Measurements from ENCODE around the gene ANKRD11.
A peak's percentile ranks its signal among the peaks of the same experiment; 100 is the strongest.
"Not testable (repeated sequence)": the region's sequence is repeated elsewhere in the genome, so short reads cannot be mapped to it uniquely, and the experiment has no call there.

The ANKRD11 gene

DNA sequence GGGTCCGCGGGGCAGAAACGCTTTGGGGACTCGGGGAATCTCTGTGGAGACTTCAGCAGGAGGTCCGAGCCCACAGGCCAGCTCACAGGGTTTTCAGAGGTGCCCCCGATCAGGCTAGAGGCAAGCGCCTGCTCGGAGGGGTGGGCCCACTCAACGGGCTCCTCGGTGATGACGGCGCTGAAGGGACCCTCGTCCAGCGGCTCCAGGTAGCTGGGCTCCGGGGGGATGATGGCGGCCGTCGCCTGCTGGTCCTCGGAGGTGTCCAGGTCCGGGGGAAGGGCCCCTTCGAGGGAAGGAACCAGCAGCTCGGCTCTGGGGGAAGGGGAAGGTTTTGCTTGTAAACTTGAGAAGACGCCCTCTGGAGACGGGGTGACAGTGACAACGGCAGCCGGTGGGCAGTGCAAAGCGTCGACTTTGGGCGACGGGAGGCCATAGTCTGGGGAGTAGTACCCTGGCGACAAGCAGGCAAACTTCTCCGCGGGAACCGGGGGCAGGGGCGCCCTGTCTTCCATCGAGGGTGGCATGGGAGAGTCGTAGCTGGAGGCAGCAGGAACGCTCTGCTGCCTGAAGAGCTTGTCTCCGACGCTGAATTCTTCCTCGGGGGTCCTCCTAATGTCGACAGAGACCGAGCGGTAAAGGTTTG lies 209.7 kb downstream of the ANKRD11 start:
- DNase-seq (ENCODE audit: low read depth), result no peak

DNA sequence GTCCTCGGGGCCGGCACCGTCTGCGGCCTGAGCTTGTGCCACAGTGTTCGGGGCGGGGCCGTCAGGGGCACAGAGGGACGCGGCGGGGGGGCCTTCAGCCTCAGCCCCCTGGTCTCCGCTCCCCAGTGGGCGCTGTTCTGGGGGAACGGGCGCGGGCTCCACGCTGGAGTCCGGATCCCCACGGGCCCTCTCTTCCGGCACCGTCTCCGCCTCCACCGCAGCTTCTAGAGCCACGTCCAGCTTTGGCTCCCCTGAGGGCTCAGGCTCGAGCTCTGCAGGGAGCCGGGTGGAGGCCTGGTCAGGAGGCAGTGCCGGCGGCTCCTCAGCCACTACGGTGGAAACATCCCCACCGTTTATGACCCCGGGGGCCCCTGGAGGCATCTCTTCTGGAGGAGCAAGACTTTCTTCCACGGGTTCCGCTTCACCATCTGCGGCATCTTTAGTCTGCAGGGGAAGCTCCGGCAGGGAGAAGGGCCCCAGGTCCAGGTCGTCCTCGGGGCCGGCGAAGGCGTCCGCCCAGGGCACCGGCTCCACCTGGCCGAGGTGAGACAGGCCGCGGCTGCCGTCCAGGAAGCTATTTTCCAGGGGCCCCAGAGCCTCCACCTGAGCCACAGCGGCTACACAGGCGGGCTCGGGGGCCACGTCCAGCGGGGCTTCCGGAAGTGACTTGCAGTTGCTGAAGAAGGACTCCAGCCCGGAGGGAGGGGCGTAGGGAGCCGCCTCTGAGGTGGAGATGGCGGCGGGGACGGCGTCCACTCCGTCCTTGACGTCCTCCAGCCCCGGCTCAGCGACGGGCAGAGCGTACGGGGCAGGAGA lies 210.5 kb downstream of the ANKRD11 start:
- DNase-seq (ENCODE audit: low read depth), result no peak

DNA sequence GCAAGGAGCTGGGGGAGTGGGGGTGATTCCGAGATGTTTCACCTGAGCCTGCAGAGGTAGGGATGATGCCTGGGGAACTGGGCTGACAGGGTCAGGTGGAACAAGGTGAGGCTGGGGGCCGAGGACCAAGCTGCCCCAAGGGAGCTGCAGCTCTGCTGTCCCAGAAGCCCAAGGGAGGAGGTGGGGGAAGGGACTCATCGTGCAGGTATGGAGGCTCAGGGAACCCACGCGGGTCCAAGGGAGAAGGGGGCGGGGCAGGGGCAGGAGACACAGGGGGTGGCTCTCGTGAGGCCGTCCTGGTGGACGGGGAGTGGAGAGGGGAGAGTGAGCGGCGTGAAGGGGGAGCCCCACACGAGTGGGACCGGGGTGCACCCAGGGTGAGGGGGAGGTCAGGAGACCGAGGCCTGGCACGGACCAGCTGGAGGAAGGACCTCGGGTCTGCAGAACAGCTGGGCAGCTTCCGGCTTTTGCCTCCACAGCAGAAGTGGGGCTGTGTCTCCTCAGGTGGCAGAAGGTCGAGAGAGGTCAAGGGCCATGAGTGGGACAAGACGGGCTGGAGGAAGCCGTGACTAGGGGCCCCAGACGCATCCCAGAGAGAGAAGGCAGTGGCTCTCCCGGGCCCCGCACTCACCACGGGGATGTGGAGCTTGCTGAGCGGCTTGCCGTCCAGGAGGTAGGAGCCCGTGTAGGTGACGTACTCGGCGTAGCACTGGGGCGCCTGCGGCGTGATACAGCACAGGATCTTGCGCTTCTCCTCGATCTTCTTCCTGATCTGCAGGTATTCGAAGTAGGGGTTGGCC lies 211.7 kb downstream of the ANKRD11 start:
- no peak for DNase-seq (ENCODE audit: low read depth)

DNA sequence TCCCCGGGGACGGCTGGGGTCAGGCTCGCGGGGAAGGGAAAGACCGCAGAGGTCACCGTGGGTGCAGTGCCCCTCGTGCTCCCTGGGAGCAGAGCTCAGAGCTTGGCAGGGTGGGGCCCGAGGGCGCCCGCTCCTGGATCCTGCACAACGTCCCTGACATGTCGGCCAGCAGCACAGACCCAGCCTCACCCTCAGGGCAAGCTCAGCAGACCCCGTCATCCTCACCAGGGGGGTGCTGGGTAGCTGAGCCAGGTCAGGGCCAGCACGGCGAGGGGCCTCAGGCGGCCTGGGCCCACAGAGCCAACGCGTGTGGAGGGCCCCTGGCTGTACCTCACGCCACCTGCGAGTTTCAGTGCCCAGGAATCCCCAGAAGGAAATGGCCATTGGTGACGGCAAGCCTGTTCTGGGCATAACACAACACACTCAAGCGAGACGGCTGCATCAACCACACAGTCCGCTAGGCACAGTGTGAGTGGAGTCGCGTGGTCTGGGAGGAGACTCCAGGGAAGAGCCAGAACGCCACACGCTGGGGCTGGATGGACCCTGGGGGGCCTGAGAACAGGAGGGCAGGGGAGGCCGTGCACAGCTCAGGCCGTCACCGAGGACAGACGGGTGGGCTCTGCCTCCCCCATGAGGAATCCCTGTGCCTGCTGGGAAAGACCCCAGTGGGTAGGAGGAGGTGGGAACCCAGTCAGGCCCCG lies 212.6 kb downstream of the ANKRD11 start:
- DNase-seq (ENCODE audit: low read depth), result no peak

DNA sequence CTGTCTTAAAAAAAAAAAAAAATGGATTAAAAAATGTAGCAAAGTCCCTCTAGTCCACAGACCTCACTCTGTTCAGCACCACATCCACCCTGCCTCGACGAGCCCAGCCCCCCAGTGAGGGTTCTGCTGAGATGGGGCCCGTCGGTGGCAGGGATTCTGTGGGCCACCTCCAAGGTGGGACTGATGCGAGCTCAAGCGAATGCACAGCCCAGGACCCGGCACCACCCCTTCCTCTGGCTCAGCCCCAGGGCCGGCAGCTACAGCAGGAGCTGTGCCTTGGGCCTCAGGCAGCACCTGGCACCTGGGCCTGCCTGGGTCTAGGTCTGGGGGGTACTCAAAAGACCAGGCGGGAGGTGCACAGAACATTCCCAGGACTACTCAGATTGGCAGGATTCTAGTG lies 213.3 kb downstream of the ANKRD11 start:
- no peak for DNase-seq (ENCODE audit: low read depth)

DNA sequence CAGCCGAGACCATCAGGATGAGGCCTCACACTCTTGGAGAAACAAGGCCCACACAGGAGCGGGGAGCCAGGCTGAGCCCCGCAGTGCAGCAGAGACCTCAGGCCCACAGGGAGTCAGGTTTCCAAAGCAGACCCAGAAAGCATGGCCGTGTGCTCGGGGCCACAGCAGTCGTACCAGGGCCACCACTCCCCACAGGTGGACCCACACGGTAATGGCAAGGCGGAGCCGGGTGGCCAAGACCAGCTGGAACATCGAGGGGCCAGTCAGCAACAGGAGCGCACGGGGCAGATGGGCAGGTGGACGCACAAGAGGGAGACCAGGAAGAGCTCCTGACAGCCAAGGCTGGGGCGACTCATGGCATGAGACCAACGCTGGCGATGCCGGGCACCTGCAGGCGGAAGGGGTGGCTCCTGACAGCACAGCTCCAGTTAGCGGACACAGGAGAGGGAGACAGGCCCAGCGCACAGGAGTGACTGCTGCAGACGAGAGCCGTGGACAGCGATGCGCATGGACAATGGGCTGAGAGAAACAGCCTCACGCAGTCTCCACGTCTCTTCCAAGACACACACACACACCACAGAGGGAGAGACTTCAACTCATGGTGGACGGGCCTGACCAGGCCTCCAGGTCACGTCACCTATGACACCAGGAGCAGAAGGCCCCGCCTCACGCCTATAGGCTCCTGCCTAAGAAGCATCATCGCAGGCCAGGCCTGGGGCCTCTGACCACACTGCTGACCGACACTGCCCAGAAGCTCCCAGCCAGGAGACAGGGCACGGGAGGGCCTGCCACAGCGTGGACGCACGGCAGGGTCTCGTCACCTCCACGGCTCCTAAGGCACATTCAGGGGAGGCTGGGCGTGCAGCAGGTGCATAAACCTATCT lies 214.3 kb downstream of the ANKRD11 start:
- DNase-seq (ENCODE audit: low read depth), result no peak

DNA sequence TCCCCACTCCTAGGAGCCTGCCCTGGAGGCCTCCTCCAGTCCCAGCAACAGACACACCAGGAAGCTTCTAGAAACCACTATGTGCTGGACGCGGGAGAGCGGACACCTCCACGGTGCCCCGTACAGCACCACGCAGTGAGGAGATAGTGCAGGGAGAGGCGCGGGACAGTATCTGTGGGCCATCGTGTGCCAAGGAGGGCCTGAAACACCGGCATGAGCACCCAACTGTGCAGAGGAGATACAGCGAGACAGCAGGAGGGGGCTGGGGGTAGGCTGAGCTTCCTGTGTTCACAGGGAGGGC lies 215.1 kb downstream of the ANKRD11 start:
- no peak for DNase-seq (ENCODE audit: low read depth)

DNA sequence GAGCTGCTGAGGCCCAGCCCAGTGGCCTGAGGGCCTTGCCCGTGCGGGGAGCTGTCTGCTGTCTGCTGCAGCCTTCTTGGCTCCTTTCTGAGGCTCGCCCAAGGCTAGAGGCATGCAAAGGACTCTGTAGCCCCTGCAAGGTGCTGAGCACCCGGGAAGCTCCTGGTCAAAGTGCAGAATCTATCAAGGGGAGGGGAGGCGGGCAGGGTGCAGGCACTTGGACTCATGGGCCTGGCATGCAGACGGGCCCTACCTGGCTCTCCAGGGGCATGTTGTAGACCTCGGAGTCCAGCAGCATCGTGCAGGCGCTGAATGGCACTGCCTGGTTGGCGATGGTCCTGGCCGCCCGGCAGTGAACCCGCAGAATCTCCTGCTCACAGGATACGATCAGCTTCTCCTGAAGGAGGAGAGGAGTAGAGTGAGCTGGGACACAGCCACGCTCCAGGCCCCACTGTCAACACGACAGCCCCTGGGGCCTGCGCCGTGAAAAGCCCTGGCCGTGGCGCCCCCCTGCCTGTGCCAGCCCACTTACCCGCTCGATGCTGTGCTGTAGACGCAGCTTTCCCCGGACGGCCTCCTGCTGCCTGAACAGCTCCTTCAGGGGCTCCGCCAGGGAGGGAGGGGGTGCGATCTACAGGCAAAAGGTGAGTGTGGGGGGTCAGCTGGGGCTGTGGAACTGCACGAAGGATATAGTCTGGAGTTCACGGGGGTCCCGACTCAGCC lies 215.6 kb downstream of the ANKRD11 start:
- no peak for DNase-seq (ENCODE audit: low read depth)

DNA sequence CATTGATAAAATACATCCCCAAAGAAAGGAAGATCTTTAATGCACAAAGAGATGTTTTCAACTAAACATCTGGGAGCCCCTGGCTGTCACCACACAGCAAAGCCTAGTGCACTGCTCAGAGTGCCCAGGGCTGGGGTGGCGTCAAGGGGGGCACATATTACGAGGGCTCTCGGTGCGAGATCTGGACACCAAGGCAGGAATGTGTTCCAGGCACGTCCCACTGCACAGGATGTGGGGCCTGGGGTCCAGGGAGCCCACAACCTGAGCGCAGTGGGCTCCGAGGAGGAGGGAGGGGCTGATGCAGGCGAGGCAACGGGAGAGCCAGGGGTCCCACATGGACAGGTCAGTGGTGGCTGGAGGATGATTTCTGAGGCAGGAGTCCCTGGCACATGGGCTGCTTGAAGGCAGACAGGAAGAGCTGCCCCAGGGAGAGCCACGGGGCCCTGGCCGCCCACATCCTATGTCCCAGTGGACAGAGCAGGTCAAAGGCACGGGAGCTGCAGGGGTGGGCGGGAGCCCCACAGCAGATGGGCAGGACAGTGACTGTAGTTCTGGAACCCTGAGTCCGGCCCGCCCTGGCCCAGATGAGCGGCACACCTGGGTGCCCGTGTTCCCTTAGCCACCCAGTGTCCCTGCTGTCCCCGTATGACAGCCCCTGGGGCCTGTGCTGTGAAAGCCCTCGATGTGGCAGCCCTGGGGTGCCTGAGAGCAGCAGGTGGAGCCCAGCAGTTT lies 216.5 kb downstream of the ANKRD11 start:
- no peak for DNase-seq (ENCODE audit: low read depth)

DNA sequence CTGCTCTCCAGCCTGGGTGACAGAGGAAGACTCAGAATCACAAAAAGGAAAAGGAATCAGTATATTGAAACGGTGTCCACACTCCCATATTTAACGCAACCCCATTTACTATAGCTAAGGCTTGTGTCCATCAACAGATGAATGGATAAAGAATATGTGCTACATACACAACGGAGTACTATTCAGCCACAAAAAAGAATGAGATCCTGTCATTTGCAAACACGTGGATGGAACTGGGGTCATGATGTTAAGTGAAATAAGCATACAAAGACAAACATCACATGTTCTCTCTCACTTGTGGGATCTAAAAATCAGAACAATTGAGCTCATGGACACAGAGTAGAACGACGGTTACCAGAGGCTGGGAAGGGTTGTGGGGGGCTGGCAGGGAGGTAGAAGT lies 217.7 kb downstream of the ANKRD11 start:
- DNase-seq (ENCODE audit: low read depth), result no peak

DNA sequence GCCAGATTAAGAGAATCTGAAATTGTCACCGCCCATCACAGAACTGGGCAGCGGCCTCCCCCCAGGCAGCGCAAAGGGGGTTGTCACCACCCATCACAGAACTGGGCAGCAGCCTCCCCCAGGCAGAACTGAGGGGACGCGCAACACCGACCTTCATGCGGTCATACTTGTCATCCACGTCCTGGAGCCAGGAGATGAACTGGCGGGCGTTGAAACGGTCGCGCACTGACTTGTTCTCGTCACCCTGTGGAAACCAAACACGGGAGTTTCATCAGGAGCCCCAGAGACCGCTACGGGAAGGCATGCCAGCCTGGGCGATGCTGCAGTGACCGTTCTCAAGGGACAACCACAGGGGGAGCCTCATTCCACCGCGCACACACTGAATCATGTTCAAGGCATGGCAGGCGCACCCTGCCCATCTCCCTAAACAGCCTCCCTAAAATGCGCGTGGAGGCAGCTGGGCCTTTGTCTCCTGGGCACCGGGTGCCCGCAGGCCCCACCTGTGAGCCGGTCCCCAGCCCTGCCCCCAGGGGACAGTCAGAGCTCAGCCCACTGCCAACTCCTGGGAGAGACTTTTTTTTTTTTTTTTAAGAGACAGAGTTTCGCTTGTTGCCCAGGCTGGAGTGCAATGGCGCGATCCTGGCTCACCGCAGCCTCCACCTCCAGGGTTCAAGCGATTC lies 219.6 kb downstream of the ANKRD11 start:
- no peak for DNase-seq (ENCODE audit: low read depth)

DNA sequence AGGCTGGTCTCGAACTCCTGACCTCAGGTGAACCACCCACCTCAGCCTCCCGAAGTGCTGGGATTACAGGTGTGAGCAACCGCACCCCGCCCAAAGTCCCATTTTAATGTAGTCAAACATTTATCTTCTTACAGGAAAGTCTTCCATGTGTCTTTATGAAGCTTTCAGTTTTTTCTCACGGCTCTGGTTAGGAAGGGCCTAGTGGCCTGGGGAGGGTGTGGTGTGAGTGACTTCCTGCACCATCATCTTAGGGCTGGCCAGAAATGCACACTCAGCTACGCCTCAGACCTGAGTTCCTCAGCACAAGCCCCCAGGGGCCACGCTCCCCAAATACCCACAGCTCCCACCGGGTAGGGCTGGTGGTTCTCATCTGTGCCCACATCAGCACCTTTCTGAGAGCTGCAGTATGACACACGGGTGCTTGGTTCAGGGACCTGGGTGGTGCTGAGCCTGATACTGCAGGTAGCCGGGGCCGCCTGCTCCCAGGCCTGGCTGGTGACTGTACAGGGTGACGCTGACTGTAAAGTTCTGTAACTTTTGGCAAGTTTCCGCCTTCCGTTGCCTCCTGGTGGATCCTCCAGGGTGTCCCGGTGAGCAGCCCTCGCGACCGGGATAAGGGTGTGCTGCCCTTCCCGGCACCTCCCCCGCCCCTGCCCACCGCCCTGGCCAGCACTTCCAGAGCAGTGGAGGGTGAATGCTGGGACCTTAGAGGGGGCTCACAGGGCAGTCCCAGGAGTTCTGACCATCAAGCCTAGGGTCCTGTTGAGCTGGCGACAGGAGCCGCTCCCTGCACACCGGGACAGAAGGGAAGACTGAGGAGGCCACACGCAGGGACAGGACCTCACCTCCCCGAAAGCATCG lies 220.3 kb downstream of the ANKRD11 start:
- DNase-seq (ENCODE audit: low read depth), result no peak

DNA sequence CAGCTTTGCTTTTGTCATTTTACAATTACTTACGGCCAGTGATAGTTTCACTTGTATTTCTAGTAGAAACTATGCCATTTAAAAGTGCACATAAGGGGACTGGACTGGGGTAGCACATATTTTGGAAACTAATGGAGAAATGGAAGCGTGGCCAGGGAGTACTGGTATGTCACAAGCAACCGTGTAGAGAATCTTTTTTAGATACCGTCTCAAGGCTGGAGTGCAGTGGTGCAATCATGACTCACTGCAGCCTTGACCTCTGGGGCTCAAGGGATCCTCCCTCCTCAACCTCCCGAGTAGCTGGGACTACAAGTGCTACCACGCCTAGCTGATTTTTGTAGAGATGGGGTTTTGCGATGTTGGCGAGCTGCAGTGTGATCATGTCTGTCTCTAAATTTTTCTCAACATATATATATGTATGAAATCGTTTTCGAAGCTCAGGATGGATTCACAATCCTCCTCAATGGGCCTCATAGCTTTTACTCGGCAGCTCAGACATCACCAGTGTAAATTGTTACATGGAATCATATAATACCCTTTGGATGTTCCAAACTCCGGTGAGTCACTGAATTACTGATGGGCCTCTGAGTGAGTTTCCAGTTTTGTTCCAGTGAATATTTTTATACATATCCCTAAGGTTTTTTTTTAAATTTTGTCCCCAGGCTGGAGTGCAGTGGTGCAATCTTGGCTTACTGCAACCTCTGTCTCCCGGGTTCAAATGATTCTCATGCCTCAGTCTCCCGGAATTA lies 221.2 kb downstream of the ANKRD11 start:
- peak; percentile 78 for DNase-seq (ENCODE audit: low read depth)

DNA sequence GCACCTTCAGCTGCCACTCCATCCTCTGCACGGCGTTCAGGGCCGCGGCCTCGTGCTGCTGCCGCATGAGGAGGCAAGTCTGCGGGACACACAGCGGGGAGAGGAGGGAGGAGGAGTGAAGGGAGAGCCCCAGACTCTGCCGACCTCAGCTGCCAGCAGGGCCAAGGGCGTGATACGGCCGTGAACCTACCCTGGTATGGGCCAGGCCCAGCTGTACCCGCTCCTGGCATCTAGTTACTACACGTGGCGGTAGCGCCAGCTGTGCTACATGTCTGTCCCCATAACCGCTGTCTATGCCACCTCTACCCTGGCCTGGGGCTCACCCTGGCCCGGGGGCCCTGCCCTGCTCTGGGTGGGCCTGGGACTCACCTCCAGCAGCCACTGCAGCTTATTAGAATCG lies 221.8 kb downstream of the ANKRD11 start:
- no peak for DNase-seq (ENCODE audit: low read depth)

DNA sequence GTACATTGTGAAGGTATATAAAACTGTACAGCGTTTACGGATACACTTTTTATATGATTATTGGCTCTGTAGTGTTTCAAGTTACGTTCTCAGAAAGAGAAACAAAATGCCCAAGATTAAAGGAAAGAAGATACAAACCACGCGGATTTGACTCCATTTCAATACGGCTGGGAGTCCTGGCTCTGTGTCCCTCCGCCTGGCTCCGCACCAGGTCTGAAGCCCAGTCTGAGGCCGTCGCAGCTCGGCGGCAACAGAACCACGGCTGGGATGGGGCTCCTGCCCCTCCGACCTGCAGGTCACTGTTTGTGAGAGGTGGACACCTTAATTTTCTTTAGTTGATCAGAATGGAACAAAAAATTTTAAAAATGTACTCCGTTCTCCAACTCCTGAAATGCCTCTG lies 222.6 kb downstream of the ANKRD11 start:
- not testable (repeated sequence) for DNase-seq (ENCODE audit: low read depth)

DNA sequence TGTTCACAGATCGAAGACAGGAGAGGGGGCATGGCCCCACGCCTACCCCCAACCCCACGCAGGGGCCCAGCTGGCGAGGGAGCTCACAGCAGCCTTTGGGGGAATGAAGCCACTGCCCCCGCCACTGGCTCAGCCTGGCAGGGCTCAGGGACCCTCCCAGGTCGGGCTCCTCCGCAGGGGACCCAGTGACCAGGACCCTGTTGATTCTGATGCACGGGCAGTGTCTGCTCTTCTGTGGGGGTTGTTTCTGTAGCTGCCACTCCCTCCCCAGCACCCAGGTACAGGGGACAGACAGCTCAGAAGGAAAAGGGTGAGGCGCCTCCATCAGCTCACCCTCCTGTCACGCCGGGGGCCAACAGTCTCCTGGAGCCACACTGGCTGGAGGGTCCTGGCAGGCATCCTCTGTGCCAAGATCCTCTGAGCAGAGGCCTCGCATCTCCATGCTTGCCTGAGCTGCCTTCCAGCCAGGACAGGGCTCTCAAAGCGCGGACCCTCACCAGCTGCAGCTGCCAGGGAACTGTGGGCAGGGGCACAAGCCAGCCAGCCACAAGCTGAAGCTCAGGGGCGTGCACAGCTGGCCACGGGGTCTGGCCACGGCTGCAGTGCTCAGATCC lies 223.7 kb downstream of the ANKRD11 start:
- no peak for DNase-seq (ENCODE audit: low read depth)

DNA sequence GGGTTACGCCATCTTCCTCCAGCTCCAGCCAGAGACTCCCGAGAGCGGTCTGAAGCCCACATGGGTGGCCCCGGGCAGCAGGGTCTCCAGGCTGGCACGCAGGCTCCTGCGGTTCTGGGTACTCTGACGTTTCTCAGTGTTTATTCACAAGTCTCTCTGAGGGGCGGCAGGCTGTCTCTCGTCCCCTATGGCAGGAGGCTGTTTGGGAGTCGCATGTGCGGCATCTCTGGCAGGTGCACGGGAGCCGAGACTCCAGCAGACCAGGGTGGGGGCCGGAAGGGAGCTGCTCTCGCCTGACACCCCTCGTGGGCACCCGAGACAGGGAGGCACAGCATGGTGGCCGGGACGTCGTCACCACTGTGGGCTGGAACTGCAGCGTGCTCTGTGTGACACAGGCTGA lies 224.7 kb downstream of the ANKRD11 start:
- DNase-seq (ENCODE audit: low read depth), result no peak

All from amniotic epithelial cell (primary cell).